ENCODE data around the gene NFE2. TPM values are rescaled to one million over a fixed set of nuclear protein-coding genes. Genes with fewer than 3 reads are reported as not detected.

Gene NFE2
- 0.92 and 0.97 TPM in 2 replicates for polyA plus RNA-seq (2013)

- Histone ChIP-seq H2AFZ (ENCODE audit: insufficient read depth, low read length, poor library complexity) (peak within 1 kb of the TSS; percentile 19), H3K18ac (ENCODE audit: low read length) (peak within 1 kb of the TSS; percentile 2), H2BK120ac (ENCODE audit: insufficient read depth, low read length, poor library complexity) (peak within 1 kb of the TSS; percentile 1), H3K9ac (ENCODE audit: low read length) (no peak within 1 kb of the TSS), H3K14ac (ENCODE audit: low read length) (peak within 1 kb of the TSS; percentile 36), H2BK5ac (ENCODE audit: low read depth, low read length, poor library complexity) (no peak within 1 kb of the TSS), H3K79me1 (ENCODE audit: low read length) (peaks cover 5% of the 10 kb centered on the region), H3K9me3 (ENCODE audit: insufficient read depth, low read depth, low read length) (no peaks in the 10 kb centered on the region), H3K27ac (ENCODE audit: low read depth, low read length) (no peak within 1 kb of the TSS), H2BK12ac (ENCODE audit: low read length) (peak within 1 kb of the TSS; percentile 37), H3K79me2 (ENCODE audit: control insufficient read depth, insufficient read depth, low read length, poor library complexity) (no peaks in the 10 kb centered on the region), H3K4me2 (ENCODE audit: low read length) (peak within 1 kb of the TSS; percentile 46), H3K4ac (ENCODE audit: low read depth, low read length) (no peak within 1 kb of the TSS), H2AK5ac (ENCODE audit: low read length) (peak within 1 kb of the TSS; percentile 12), H4K91ac (ENCODE audit: low read depth, low read length) (peak within 1 kb of the TSS; percentile 45), H3K23ac (ENCODE audit: low read length) (no peak within 1 kb of the TSS), H3K4me3 (ENCODE audit: low read depth, low read length) (peak within 1 kb of the TSS; percentile 16), H4K8ac (ENCODE audit: low read depth, low read length) (peak within 1 kb of the TSS; percentile 27), H3K4me1 (ENCODE audit: control insufficient read depth in 1 of 2, insufficient read depth in 2 of 2, low read length in 2 of 2) (peaks cover 18 to 19% of the 10 kb centered on the region in 2 experiments), H4K12ac (ENCODE audit: low read depth, low read length) (no peak within 1 kb of the TSS), H3K36me3 (ENCODE audit: control insufficient read depth in 1 of 2, insufficient read depth in 2 of 2, low read length in 2 of 2) (no peaks in the 10 kb centered on the region), H3K27me3 (ENCODE audit: insufficient read depth, low read length) (no peaks in the 10 kb centered on the region)
- no CpG with 5 or more reads among the region's 26 CpGs for WGBS (ENCODE audit: extremely low coverage, insufficient coverage, insufficient read length)
- peak; percentile 90 to 92 for DNase-seq
These were observed at the start of gene NFE2 for GRCh38 chr12:54300732-54301427. Gene NFE2 (minus strand): TSS chr12:54301015. CDS start chr12:54295248, 5,767 bp downstream.

GRCh38 chr12:54349679-54350078 lies 48.9 kb upstream of the NFE2 start:
- H2BK5ac ChIP-seq (ENCODE audit: low read depth, low read length, poor library complexity) = no peak overlapping the region
- no peak overlapping the region for H3K4ac ChIP-seq (ENCODE audit: low read depth, low read length)

GRCh38 chr12:54349036-54349435 lies 48.2 kb upstream of the NFE2 start:
- H2BK12ac ChIP-seq (ENCODE audit: low read length) = no peak overlapping the region
- peaks cover 18 to 44% of the 10 kb centered on the region in 2 experiments for H3K36me3 ChIP-seq (ENCODE audit: control insufficient read depth in 1 of 2, insufficient read depth in 2 of 2, low read length in 2 of 2)
- H4K91ac ChIP-seq (ENCODE audit: low read depth, low read length) = no peak overlapping the region
- H2AK5ac ChIP-seq (ENCODE audit: low read length) = no peak overlapping the region
- no CpG with 5 or more reads among the region's 4 CpGs for WGBS (ENCODE audit: extremely low coverage, insufficient coverage, insufficient read length)
- no peaks in the 10 kb centered on the region for H3K79me2 ChIP-seq (ENCODE audit: control insufficient read depth, insufficient read depth, low read length, poor library complexity)
- H3K23ac ChIP-seq (ENCODE audit: low read length) = no peak overlapping the region
- no peak overlapping the region for H2BK5ac ChIP-seq (ENCODE audit: low read depth, low read length, poor library complexity)
- no peak overlapping the region for H3K4me2 ChIP-seq (ENCODE audit: low read length)
- H3K79me1 ChIP-seq (ENCODE audit: low read length) = no peaks in the 10 kb centered on the region
- H2AFZ ChIP-seq (ENCODE audit: insufficient read depth, low read length, poor library complexity) = no peak overlapping the region
- H3K9ac ChIP-seq (ENCODE audit: low read length) = no peak overlapping the region
- H4K12ac ChIP-seq (ENCODE audit: low read depth, low read length) = no peak overlapping the region
- H3K9me3 ChIP-seq (ENCODE audit: insufficient read depth, low read depth, low read length) = no peaks in the 10 kb centered on the region
- H3K4me1 ChIP-seq (ENCODE audit: control insufficient read depth in 1 of 2, insufficient read depth in 2 of 2, low read length in 2 of 2) = peaks cover 10 to 16% of the 10 kb centered on the region in 2 experiments
- H3K18ac ChIP-seq (ENCODE audit: low read length) = no peak overlapping the region
- no peak overlapping the region for H2BK120ac ChIP-seq (ENCODE audit: insufficient read depth, low read length, poor library complexity)
- no peak overlapping the region for H4K8ac ChIP-seq (ENCODE audit: low read depth, low read length)
- no peak overlapping the region for H3K14ac ChIP-seq (ENCODE audit: low read length)
- DNase-seq = no peak
- H3K27me3 ChIP-seq (ENCODE audit: insufficient read depth, low read length) = no peaks in the 10 kb centered on the region
- H3K4ac ChIP-seq (ENCODE audit: low read depth, low read length) = no peak overlapping the region
- no peak overlapping the region for H3K4me3 ChIP-seq (ENCODE audit: low read depth, low read length)
- no peak overlapping the region for H3K27ac ChIP-seq (ENCODE audit: low read depth, low read length)

More at GRCh38 chr12:54349679-54350078, 48.9 kb upstream of the NFE2 start:
- no peak overlapping the region for H4K91ac ChIP-seq (ENCODE audit: low read depth, low read length)
- peaks cover 2% of the 10 kb centered on the region for H3K79me1 ChIP-seq (ENCODE audit: low read length)
- H2BK120ac ChIP-seq (ENCODE audit: insufficient read depth, low read length, poor library complexity) = no peak overlapping the region
- no peak overlapping the region for H3K4me2 ChIP-seq (ENCODE audit: low read length)
- H3K18ac ChIP-seq (ENCODE audit: low read length) = no peak overlapping the region
- H3K9ac ChIP-seq (ENCODE audit: low read length) = no peak overlapping the region
- H2AFZ ChIP-seq (ENCODE audit: insufficient read depth, low read length, poor library complexity) = no peak overlapping the region
- H3K79me2 ChIP-seq (ENCODE audit: control insufficient read depth, insufficient read depth, low read length, poor library complexity) = no peaks in the 10 kb centered on the region
- no peak overlapping the region for H3K14ac ChIP-seq (ENCODE audit: low read length)
- H3K23ac ChIP-seq (ENCODE audit: low read length) = no peak overlapping the region
- H2BK12ac ChIP-seq (ENCODE audit: low read length) = no peak overlapping the region
- DNase-seq = no peak
- H4K12ac ChIP-seq (ENCODE audit: low read depth, low read length) = no peak overlapping the region
- H3K27me3 ChIP-seq (ENCODE audit: insufficient read depth, low read length) = no peaks in the 10 kb centered on the region
- no peak overlapping the region for H4K8ac ChIP-seq (ENCODE audit: low read depth, low read length)
- H3K4me1 ChIP-seq (ENCODE audit: control insufficient read depth in 1 of 2, insufficient read depth in 2 of 2, low read length in 2 of 2) = peaks cover 11 to 17% of the 10 kb centered on the region in 2 experiments
- H3K36me3 ChIP-seq (ENCODE audit: control insufficient read depth in 1 of 2, insufficient read depth in 2 of 2, low read length in 2 of 2) = peaks cover 15 to 44% of the 10 kb centered on the region in 2 experiments
- no peak overlapping the region for H3K4me3 ChIP-seq (ENCODE audit: low read depth, low read length)
- no peak overlapping the region for H3K27ac ChIP-seq (ENCODE audit: low read depth, low read length)
- no peak overlapping the region for H2AK5ac ChIP-seq (ENCODE audit: low read length)
- H3K9me3 ChIP-seq (ENCODE audit: insufficient read depth, low read depth, low read length) = no peaks in the 10 kb centered on the region

GRCh38 chr12:54341378-54342300 lies 40.8 kb upstream of the NFE2 start:
- Histone ChIP-seq H3K14ac (ENCODE audit: low read length) (no peak overlapping the region), H3K4me1 (ENCODE audit: control insufficient read depth in 1 of 2, insufficient read depth in 2 of 2, low read length in 2 of 2) (peaks cover 3 to 14% of the 10 kb centered on the region in 2 experiments), H3K36me3 (ENCODE audit: control insufficient read depth in 1 of 2, insufficient read depth in 2 of 2, low read length in 2 of 2) (peaks cover 16 to 32% of the 10 kb centered on the region in 2 experiments), H4K8ac (ENCODE audit: low read depth, low read length) (no peak overlapping the region), H3K9ac (ENCODE audit: low read length) (no peak overlapping the region), H3K4me3 (ENCODE audit: low read depth, low read length) (no peak overlapping the region), H2BK5ac (ENCODE audit: low read depth, low read length, poor library complexity) (no peak overlapping the region), H3K27ac (ENCODE audit: low read depth, low read length) (no peak overlapping the region), H3K79me2 (ENCODE audit: control insufficient read depth, insufficient read depth, low read length, poor library complexity) (no peaks in the 10 kb centered on the region), H2AFZ (ENCODE audit: insufficient read depth, low read length, poor library complexity) (no peak overlapping the region), H4K12ac (ENCODE audit: low read depth, low read length) (no peak overlapping the region), H3K9me3 (ENCODE audit: insufficient read depth, low read depth, low read length) (no peaks in the 10 kb centered on the region), H3K4me2 (ENCODE audit: low read length) (no peak overlapping the region), H3K18ac (ENCODE audit: low read length) (no peak overlapping the region), H2AK5ac (ENCODE audit: low read length) (no peak overlapping the region), H3K27me3 (ENCODE audit: insufficient read depth, low read length) (no peaks in the 10 kb centered on the region), H3K79me1 (ENCODE audit: low read length) (no peaks in the 10 kb centered on the region), H3K23ac (ENCODE audit: low read length) (no peak overlapping the region), H4K91ac (ENCODE audit: low read depth, low read length) (no peak overlapping the region), H2BK120ac (ENCODE audit: insufficient read depth, low read length, poor library complexity) (no peak overlapping the region), H3K4ac (ENCODE audit: low read depth, low read length) (no peak overlapping the region), H2BK12ac (ENCODE audit: low read length) (no peak overlapping the region)
- no peak for DNase-seq
- WGBS (ENCODE audit: extremely low coverage, insufficient coverage, insufficient read length) = no CpG with 5 or more reads among the region's 9 CpGs

Measured in trophoblast cell (in vitro differentiated cells and primary cell).